Gastrocnemius medialis (tissue), 4 donors: ENCODE results near the gene A3GALT2. TPM values are rescaled to one million over a fixed set of nuclear protein-coding genes. Genes with fewer than 3 reads are reported as not detected.
A peak's percentile ranks its signal among the peaks of the same experiment; 100 is the strongest.

Source experiments
- ATAC-seq, 2 donors: fragments of 150-250 bp; one replicate each; pipeline ENCODE4 v1.9.1; 2016
- DNase-seq, 2 donors: peaks; one replicate each; pipeline ENCODE4 v3.0.0-alpha.2; 2019
- H3K27ac ChIP-seq, 4 donors: fragments of 200-600 bp; sonication (generic); 1 replicate in 1 of 4; 2 replicates in 3 of 4; pipeline ENCODE4 v1.5.1; 2016 to 2018; ENCODE audit warnings: mild to moderate bottlenecking in 2 of 4, moderate library complexity in 1 of 4
- H3K27me3 ChIP-seq, 3 donors: fragments of 200-600 bp; sonication (generic) in 2 of 3; 1 replicate in 1 of 3; 2 replicates in 2 of 3; pipeline versions ENCODE4 v1.5.1 to v1.6.0; 2016 to 2019; ENCODE audit warnings: mild to moderate bottlenecking in 1 of 3, moderate library complexity in 1 of 3
- H3K36me3 ChIP-seq, 2 donors: fragments of 200-600 bp; sonication (generic) in 1 of 2; one replicate each; pipeline ENCODE4 v1.5.1; 2017 to 2018
- H3K4me1 ChIP-seq, 2 donors: fragments of 200-600 bp; sonication (generic) in 1 of 2; one replicate each; pipeline ENCODE4 v1.5.1; 2016 to 2017; ENCODE audit warnings: mild to moderate bottlenecking in 2 of 2
- H3K4me3 ChIP-seq, 4 donors: fragments of 200-600 bp; sonication (generic) in 3 of 4; 1 replicate in 1 of 4; 2 replicates in 3 of 4; pipeline ENCODE4 v1.5.1; 2016 to 2019; ENCODE audit warnings: mild to moderate bottlenecking in 2 of 4
- H3K9me3 ChIP-seq, 3 donors: fragments of 200-600 bp; sonication (generic) in 2 of 3; 1 replicate in 1 of 3; 2 replicates in 2 of 3; pipeline ENCODE4 v1.5.1; 2016 to 2019
- CTCF ChIP-seq, 5 experiments: fragments of 450-650 bp in 3 of 5; fragments of 200-600 bp in 2 of 5; sonication (generic) in 2 of 5; IDR thresholded peaks in 4 of 5; conservative IDR thresholded peaks in 1 of 5; 1 replicate in 4 of 5; 2 replicates in 1 of 5; pipeline ENCODE4 v1.5.1; 2016 to 2019; ENCODE audit warnings: antibody characterized with exemption in 5 of 5, mild to moderate bottlenecking in 3 of 5, moderate library complexity in 3 of 5
- POLR2A ChIP-seq, 2 donors: fragments of 450-650 bp; IDR thresholded peaks; one replicate each; pipeline ENCODE4 v1.6.1; 2017; ENCODE audit warnings: antibody characterized with exemption in 2 of 2, mild to moderate bottlenecking in 2 of 2, moderate library complexity in 2 of 2
- in situ Hi-C, 4 donors: fragments of 200-750 bp; cut with MboI; loops; one replicate each; pipeline versions ENCODE4 v1.15.0 to v1.8.0; 2017; ENCODE audit warnings: low sequenced_read_pairs in 4 of 4
- intact Hi-C: fragments of 100-400 bp; cut with DNase I; formaldehyde crosslinking; loops from one replicate; pipeline ENCODE4 v1.15.1; 2023; ENCODE audit warnings: low total_unique reads
- total RNA-seq, 4 donors: library from RNA; depleted of rRNA; stranded (reverse); fragments of >200 nt; gene quantifications; one replicate each; pipeline versions ENCODE4 v1.1.0 to v1.2.3, GENCODE V29; 2016

The A3GALT2 gene
- total RNA-seq, 4 donors from 2014 or later = not detected

GRCh38 chr1:33350611-33351280 lies 29.8 kb upstream of the A3GALT2 start:
- TF ChIP-seq POLR2A (IDR thresholded peaks at IDR 0.05) (no peak), CTCF (IDR thresholded peaks at IDR 0.05 in 4 of 5, conservative IDR thresholded peaks at IDR 0.05 in 1 of 5) (no peak)
- H3K36me3 ChIP-seq = peaks cover 0 to 7% of the 10 kb centered on the region in 2 donors
- H3K4me1 ChIP-seq = peaks cover 14 to 20% of the 10 kb centered on the region in 2 donors
- peak overlapping the region; percentile 66 to 68 (median 66) for H3K4me3 ChIP-seq
- in situ Hi-C loops = loop anchor here in 2 of 4 donors (25.0 kb wide), 1 partner anchor 112 kb away; the partner anchor contains the start of gene ZSCAN20 (in 2 of the 2)
- intact Hi-C loops = loop anchor here (1.0 kb wide), 1 partner anchor 15 kb away; no protein-coding TSS in a partner anchor
- no peak for ATAC-seq
- peak overlapping the region; percentile 90 to 96 (median 91) for H3K27ac ChIP-seq
- H3K9me3 ChIP-seq = no peaks in the 10 kb centered on the region
- no peaks in the 10 kb centered on the region for H3K27me3 ChIP-seq
- no peak for DNase-seq

- peak overlapping the region; percentile 66 to 83 (median 68) for H3K4me3 ChIP-seq
- in situ Hi-C loops = loop anchor here in 2 of 4 donors (25.0 kb wide), 1 partner anchor 112 kb away; the partner anchor contains the start of gene ZSCAN20 (in 2 of the 2)
- no peaks in the 10 kb centered on the region for H3K9me3 ChIP-seq
- H3K27ac ChIP-seq = peak overlapping the region; percentile 90 to 99 (median 94)
- no peaks in the 10 kb centered on the region for H3K27me3 ChIP-seq
- peaks cover 22 to 28% of the 10 kb centered on the region in 2 donors for H3K4me1 ChIP-seq
- peaks cover 0 to 6% of the 10 kb centered on the region in 2 donors for H3K36me3 ChIP-seq
- DNase-seq (peak; percentile 80 to 86), ATAC-seq (peak; percentile 67 to 73)
- intact Hi-C loops = loop anchor here (1.0 to 5.0 kb wide), 2 partner anchors 15 to 318 kb away; no protein-coding TSS in a partner anchor
- peak in 1 of 5 experiments; percentile 8 for TF ChIP-seq CTCF (IDR thresholded peaks at IDR 0.05 in 4 of 5, conservative IDR thresholded peaks at IDR 0.05 in 1 of 5)
- peak; percentile 91 to 94 for TF ChIP-seq POLR2A (IDR thresholded peaks at IDR 0.05)
Measured at GRCh38 chr1:33349778-33350610, 29.1 kb upstream of the A3GALT2 start.

GRCh38 chr1:33349081-33349759 lies 28.3 kb upstream of the A3GALT2 start:
- peaks cover 30 to 36% of the 10 kb centered on the region in 2 donors for H3K4me1 ChIP-seq
- ATAC-seq (peak; percentile 36 to 46), DNase-seq (peak; percentile 59 to 61)
- TF ChIP-seq CTCF (IDR thresholded peaks at IDR 0.05 in 4 of 5, conservative IDR thresholded peaks at IDR 0.05 in 1 of 5) (peak in 1 of 5 experiments; percentile 9), POLR2A (IDR thresholded peaks at IDR 0.05) (peak; percentile 71 to 85)
- in situ Hi-C loops (no loop called here), intact Hi-C loops (loop anchor here (5.0 kb wide), 1 partner anchor 317 kb away; no protein-coding TSS in a partner anchor)
- peak overlapping the region; percentile 77 to 98 (median 90) for H3K4me3 ChIP-seq
- no peaks in the 10 kb centered on the region for H3K9me3 ChIP-seq
- no peaks in the 10 kb centered on the region for H3K27me3 ChIP-seq
- peak overlapping the region; percentile 94 to 99 (median 98) for H3K27ac ChIP-seq
- no peaks in the 10 kb centered on the region for H3K36me3 ChIP-seq

GRCh38 chr1:33348676-33349080 lies 27.8 kb upstream of the A3GALT2 start:
- H3K4me3 ChIP-seq = peak overlapping the region; percentile 77 to 98 (median 90)
- H3K27me3 ChIP-seq = no peaks in the 10 kb centered on the region
- peaks cover 35 to 41% of the 10 kb centered on the region in 2 donors for H3K4me1 ChIP-seq
- TF ChIP-seq CTCF (IDR thresholded peaks at IDR 0.05 in 4 of 5, conservative IDR thresholded peaks at IDR 0.05 in 1 of 5) = no peak
- TF ChIP-seq POLR2A (IDR thresholded peaks at IDR 0.05) = no peak
- H3K9me3 ChIP-seq = no peaks in the 10 kb centered on the region
- ATAC-seq = peak; percentile 18 to 19
- in situ Hi-C loops = no loop called here
- intact Hi-C loops = loop anchor here (1.0 to 5.0 kb wide), 2 partner anchors 15 to 316 kb away; no protein-coding TSS in a partner anchor
- no peak for DNase-seq
- H3K36me3 ChIP-seq = no peaks in the 10 kb centered on the region
- peak overlapping the region; percentile 94 to 99 (median 98) for H3K27ac ChIP-seq
